B cell (primary cell): Measurements from ENCODE around the gene CRYGN.

Experiments used
- CTCF ChIP-seq: fragments of 200-600 bp; IDR thresholded peaks from one replicate; pipeline ENCODE4 v1.8.0; 2022; ENCODE audit warnings: antibody characterized with exemption, mild to moderate bottlenecking
- EZH2 ChIP-seq: IDR thresholded peaks from 2 replicates; pipeline ENCODE4 v1.6.1; 2012; ENCODE audit warnings: borderline replicate concordance, low read depth, mild to moderate bottlenecking, moderate library complexity, low read length; ENCODE audit not compliant: insufficient read depth, poor library complexity, severe bottlenecking

- no peak for TF ChIP-seq CTCF
- TF ChIP-seq EZH2 = no peak
Observed at GRCh38 chr7:151405056-151405455, 34.9 kb downstream of the CRYGN start.
